Liver (tissue), 3 donors: ENCODE data around the gene LAMTOR4.

Source experiments
- JUND ChIP-seq, 2 donors: IDR thresholded peaks; 2 replicates each; pipeline ENCODE4 v1.6.1; 2016; ENCODE audit warnings: antibody characterized with exemption in 2 of 2
- RAD21 ChIP-seq, 2 donors: IDR thresholded peaks; 2 replicates each; pipeline ENCODE4 v1.6.1; 2016; ENCODE audit warnings: antibody characterized with exemption in 2 of 2, mild to moderate bottlenecking in 2 of 2
- YY1 ChIP-seq: IDR thresholded peaks from 2 replicates; pipeline ENCODE4 v1.6.1; 2016; ENCODE audit warnings: antibody characterized with exemption, mild to moderate bottlenecking
- TF ChIP-seq, protein P1 (sequence below): fragments of 150-350 bp; IDR thresholded peaks from 2 replicates; pipeline ENCODE4 v1.5.1; 2017; ENCODE audit warnings: improper control_type of control experiment, low read depth, low read length; ENCODE audit not compliant: missing input control
- TF ChIP-seq, protein P2 (sequence below): IDR thresholded peaks from 2 replicates; pipeline ENCODE4 v1.6.1; 2016; ENCODE audit warnings: antibody characterized with exemption
- TF ChIP-seq, protein P3 (sequence below): IDR thresholded peaks from 2 replicates; pipeline ENCODE4 v1.6.1; 2016; ENCODE audit warnings: antibody characterized with exemption
- donor health status: healthy.
- donor health status: healthy.

DNA sequence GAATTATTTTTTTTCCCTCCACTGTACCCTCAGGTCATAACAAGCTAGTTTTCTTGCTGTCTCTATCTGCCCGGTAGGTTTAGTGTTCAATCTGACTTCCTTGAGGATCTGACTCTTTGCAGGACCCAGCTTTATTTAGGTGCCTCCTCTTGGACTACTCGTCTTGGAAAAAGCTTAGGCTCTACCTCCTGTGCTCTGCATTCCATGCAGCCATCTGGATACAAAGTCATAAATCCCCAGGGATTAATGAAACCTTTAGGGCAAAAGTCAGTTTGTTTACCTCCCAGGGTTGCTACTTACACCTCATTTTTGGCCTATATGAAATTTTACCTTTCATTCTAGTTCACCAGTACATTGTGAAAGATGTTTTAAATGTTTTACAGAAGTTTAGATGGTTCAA, 37.0 kb downstream of the LAMTOR4 start:
- TF ChIP-seq, protein P1, sequence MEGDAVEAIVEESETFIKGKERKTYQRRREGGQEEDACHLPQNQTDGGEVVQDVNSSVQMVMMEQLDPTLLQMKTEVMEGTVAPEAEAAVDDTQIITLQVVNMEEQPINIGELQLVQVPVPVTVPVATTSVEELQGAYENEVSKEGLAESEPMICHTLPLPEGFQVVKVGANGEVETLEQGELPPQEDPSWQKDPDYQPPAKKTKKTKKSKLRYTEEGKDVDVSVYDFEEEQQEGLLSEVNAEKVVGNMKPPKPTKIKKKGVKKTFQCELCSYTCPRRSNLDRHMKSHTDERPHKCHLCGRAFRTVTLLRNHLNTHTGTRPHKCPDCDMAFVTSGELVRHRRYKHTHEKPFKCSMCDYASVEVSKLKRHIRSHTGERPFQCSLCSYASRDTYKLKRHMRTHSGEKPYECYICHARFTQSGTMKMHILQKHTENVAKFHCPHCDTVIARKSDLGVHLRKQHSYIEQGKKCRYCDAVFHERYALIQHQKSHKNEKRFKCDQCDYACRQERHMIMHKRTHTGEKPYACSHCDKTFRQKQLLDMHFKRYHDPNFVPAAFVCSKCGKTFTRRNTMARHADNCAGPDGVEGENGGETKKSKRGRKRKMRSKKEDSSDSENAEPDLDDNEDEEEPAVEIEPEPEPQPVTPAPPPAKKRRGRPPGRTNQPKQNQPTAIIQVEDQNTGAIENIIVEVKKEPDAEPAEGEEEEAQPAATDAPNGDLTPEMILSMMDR: no peak
- TF ChIP-seq, protein P2, sequence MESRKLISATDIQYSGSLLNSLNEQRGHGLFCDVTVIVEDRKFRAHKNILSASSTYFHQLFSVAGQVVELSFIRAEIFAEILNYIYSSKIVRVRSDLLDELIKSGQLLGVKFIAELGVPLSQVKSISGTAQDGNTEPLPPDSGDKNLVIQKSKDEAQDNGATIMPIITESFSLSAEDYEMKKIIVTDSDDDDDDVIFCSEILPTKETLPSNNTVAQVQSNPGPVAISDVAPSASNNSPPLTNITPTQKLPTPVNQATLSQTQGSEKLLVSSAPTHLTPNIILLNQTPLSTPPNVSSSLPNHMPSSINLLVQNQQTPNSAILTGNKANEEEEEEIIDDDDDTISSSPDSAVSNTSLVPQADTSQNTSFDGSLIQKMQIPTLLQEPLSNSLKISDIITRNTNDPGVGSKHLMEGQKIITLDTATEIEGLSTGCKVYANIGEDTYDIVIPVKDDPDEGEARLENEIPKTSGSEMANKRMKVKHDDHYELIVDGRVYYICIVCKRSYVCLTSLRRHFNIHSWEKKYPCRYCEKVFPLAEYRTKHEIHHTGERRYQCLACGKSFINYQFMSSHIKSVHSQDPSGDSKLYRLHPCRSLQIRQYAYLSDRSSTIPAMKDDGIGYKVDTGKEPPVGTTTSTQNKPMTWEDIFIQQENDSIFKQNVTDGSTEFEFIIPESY: no peak
- TF ChIP-seq, protein P3, sequence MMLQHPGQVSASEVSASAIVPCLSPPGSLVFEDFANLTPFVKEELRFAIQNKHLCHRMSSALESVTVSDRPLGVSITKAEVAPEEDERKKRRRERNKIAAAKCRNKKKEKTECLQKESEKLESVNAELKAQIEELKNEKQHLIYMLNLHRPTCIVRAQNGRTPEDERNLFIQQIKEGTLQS: no peak
- TF ChIP-seq JUND (IDR thresholded peaks at IDR 0.05) (no peak), YY1 (no peak), RAD21 (IDR thresholded peaks at IDR 0.05) (no peak)
